SU-DHL-6 (cell line): ENCODE results near the gene SLC16A8.

Experiments used
- CTCF ChIP-seq: fragments of 200-600 bp; sonication (generic); IDR thresholded peaks from one replicate; pipeline ENCODE4 v1.5.1; 2017; ENCODE audit warnings: antibody characterized with exemption, mild to moderate bottlenecking, low read length, moderate library complexity; ENCODE audit not compliant: insufficient read depth, poor library complexity, severe bottlenecking
- EZH2phosphoT487 ChIP-seq: fragments of 200-600 bp; sonication (generic), shearing (Covaris generic); conservative IDR thresholded peaks from 2 replicates; pipeline ENCODE4 v1.6.1; 2018; ENCODE audit warnings: mild to moderate bottlenecking, antibody characterized with exemption, low read length, moderate library complexity, mixed read lengths

GRCh38 chr22:38125751-38126201 is 41.8 kb upstream of the SLC16A8 start:
- TF ChIP-seq CTCF (no peak), EZH2phosphoT487 (no peak)
